GM12865 (cell line): ENCODE measurements around the gene ARHGAP6.
A peak's percentile ranks its signal among the peaks of the same experiment; 100 is the strongest.
"Not testable (repeated sequence)": the region's sequence is repeated elsewhere in the genome, so short reads cannot be mapped to it uniquely, and the experiment has no call there.

Experiments used
- DNase-seq: peaks from one replicate; pipeline ENCODE4 v3.0.0; 2010; ENCODE audit warnings: low read depth
- H3K4me3 ChIP-seq: 2 replicates; pipeline ENCODE4 v1.5.1; 2011; ENCODE audit warnings: mild to moderate bottlenecking, low read depth, low read length, control low read depth
- TF ChIP-seq, protein P1 (sequence below): IDR thresholded peaks from 2 replicates; pipeline ENCODE4 v1.5.1; 2011; ENCODE audit warnings: low read length, control low read depth, low read depth, inconsistent platforms; ENCODE audit not compliant: insufficient read depth; ENCODE audit errors: missing control alignments

Gene ARHGAP6

GRCh38 chrX:11239230-11239629, 426.5 kb downstream of the ARHGAP6 start:
- H3K4me3 ChIP-seq: no peak overlapping the region
- DNase-seq: peak; percentile 77
- TF ChIP-seq, protein P1, sequence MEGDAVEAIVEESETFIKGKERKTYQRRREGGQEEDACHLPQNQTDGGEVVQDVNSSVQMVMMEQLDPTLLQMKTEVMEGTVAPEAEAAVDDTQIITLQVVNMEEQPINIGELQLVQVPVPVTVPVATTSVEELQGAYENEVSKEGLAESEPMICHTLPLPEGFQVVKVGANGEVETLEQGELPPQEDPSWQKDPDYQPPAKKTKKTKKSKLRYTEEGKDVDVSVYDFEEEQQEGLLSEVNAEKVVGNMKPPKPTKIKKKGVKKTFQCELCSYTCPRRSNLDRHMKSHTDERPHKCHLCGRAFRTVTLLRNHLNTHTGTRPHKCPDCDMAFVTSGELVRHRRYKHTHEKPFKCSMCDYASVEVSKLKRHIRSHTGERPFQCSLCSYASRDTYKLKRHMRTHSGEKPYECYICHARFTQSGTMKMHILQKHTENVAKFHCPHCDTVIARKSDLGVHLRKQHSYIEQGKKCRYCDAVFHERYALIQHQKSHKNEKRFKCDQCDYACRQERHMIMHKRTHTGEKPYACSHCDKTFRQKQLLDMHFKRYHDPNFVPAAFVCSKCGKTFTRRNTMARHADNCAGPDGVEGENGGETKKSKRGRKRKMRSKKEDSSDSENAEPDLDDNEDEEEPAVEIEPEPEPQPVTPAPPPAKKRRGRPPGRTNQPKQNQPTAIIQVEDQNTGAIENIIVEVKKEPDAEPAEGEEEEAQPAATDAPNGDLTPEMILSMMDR: no peak

DNA sequence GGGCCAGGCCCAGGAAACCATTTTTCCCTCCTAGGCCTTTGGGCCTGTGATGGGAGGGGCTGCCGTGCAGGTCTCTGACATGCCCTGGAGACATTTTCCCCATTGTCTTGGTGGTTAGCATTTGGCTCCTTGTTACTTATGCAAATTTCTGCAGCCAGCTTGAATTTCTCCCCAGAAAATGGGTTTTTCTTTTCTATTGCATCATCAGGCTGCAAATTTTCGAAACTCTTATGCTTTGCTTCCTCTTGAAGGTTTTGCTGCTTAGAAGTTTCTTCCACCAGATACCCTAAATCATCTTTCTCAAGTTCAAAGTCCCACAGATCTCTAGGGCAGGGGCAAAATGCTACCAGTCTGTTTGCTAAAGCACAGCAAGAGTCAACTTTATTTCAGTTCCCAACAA, 430.3 kb downstream of the ARHGAP6 start:
- not testable (repeated sequence) for DNase-seq, H3K4me3 ChIP-seq

DNA sequence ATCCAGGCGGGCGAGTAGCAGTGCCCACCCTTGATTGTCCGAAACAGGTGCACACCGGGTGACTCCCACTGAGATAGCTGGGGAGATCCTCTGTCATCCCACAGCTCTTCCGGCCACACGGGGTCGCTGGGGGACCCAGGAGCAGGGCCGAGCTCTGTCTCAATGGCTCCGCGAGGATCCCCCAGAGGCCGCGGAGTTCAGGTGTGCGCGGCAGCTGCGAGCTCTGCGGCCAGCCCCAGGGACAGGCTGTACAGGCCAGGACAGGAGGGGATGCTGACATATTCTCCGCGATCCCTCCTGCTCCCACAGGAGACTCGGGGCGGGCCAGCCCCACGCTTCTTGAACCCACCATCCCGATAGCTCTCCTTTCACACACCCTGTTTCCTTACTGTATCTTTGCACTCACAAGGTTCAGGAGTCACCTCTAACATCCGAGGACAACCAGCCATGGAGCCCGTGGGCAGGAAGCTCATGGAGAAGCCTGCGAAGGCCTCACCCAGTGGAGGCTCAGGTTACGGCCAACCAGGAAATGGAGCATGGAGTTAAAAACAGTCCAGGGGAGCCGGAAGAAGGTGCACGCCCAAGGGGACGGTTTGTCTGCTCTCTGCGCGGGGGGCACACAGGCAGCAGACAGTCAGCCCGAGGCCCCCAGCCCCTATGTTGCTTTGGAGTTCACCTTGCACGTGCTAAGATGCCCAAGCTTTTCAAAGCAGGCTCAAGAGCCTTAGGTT, 450.4 kb downstream of the ARHGAP6 start:
- peak; percentile 36 for DNase-seq
- no peak overlapping the region for H3K4me3 ChIP-seq
- TF ChIP-seq, protein P1: no peak

GRCh38 chrX:11214346-11215190, 451.2 kb downstream of the ARHGAP6 start:
- TF ChIP-seq, protein P1: no peak
- DNase-seq: no peak
- no peak overlapping the region for H3K4me3 ChIP-seq

GRCh38 chrX:11212741-11213140, 453.0 kb downstream of the ARHGAP6 start:
- TF ChIP-seq, protein P1: no peak
- no peak overlapping the region for H3K4me3 ChIP-seq
- DNase-seq: no peak

- H3K4me3 ChIP-seq: no peak overlapping the region
- TF ChIP-seq, protein P1: no peak
- DNase-seq: no peak
These were observed 455.3 kb downstream of the ARHGAP6 start for GRCh38 chrX:11210415-11210801.

DNA sequence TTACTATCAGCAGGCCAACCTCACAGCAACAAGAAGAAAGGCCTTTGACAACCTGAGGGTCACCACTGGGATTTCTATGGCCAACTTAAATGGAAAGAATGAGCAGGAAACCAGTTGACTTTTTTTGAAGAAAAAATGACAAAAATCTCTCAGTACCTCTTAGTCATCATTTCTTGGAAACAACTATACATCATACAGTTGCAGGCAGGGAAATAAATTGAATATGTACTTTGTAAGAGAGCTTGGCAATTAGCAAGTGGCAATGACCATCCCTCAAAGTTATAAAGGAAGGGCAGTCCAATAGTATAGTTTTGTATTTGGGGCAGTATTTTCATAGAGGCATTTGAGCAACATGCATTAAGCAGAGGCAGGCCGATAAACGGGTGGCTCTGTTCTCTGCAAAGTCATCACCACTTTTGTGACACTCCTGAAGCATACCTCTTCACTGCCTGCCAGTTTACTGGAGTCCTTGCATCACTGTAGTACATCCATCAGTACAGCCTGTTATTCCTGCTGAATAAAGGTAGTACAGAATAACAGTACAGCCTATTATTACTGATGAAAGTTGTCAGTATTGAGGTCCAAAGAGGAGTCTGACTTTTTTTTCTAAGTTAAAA, 455.8 kb downstream of the ARHGAP6 start:
- H3K4me3 ChIP-seq: no peak overlapping the region
- TF ChIP-seq, protein P1: no peak
- no peak for DNase-seq
